Mucosa of stomach (tissue), 1 donor: Measurements from ENCODE around the gene SLC29A4.
"Not testable (repeated sequence)": the region's sequence is repeated elsewhere in the genome, so short reads cannot be mapped to it uniquely, and the experiment has no call there.

Experiments used
- H3K27me3 ChIP-seq: one replicate; pipeline ENCODE4 v1.7.0; 2013; ENCODE audit warnings: mild to moderate bottlenecking, low read length; ENCODE audit not compliant: control insufficient read depth, insufficient read depth
- H3K36me3 ChIP-seq: one replicate; pipeline ENCODE4 v1.7.0; 2013; ENCODE audit warnings: low read length; ENCODE audit not compliant: control insufficient read depth, insufficient read depth
- H3K4me1 ChIP-seq: one replicate; pipeline ENCODE4 v1.7.0; 2013; ENCODE audit warnings: mild to moderate bottlenecking, low read length; ENCODE audit not compliant: control insufficient read depth, insufficient read depth
- H3K4me3 ChIP-seq: one replicate; pipeline ENCODE4 v1.7.0; 2013; ENCODE audit warnings: low read length
- H3K9ac ChIP-seq: one replicate; pipeline ENCODE4 v1.7.0; 2013; ENCODE audit warnings: mild to moderate bottlenecking, low read length, moderate library complexity
- H3K9me3 ChIP-seq: one replicate; pipeline ENCODE4 v1.7.0; 2013; ENCODE audit warnings: mild to moderate bottlenecking, low read length, moderate library complexity; ENCODE audit not compliant: control insufficient read depth
- donor health status: Pancreatic carcinoma.

Gene SLC29A4

DNA sequence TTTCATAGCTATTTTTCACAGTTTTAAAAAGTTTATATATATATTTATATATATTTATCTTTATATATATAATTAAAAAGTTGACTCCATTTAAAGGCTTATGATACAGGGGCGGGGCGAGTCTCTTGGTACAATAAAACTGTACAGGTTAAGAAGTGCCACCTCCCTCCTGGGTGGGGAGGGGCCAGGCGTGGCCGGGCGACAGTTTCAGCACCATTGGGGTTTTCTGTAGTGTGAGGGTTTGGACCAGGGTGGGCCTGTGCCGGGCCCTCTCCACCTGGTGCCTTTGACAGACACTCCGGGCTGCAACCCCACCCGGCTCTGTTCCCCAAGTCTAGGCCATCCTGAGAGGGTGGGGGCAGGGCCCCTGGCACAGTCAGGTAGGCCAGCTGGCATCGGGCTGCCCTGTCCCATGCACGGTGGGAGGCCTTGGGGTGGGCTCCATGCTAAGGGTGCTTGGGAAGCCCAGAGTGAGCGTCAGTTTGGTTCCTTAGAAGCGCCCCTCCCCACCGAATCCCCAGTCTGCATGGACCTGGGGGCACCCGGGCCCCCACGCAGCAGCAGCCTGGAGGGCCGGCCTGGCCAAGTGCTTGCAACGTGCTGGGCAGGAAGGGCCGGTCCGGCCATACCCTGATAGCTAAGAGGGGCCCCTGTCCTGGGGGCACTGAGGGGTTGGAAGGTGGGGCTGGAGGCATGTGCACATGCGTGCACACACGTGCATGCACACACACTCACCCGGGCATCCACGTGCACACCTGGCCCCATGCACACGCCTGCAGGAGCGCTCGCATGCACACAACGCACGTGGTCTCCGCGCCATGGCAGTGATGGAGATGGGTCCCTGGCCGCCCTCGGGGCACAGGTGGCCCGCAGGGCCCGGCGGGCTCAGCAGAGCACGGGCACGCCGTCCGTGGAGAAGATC is 24.7 kb downstream of the SLC29A4 start:
- H3K36me3 ChIP-seq, result not testable (repeated sequence)

DNA sequence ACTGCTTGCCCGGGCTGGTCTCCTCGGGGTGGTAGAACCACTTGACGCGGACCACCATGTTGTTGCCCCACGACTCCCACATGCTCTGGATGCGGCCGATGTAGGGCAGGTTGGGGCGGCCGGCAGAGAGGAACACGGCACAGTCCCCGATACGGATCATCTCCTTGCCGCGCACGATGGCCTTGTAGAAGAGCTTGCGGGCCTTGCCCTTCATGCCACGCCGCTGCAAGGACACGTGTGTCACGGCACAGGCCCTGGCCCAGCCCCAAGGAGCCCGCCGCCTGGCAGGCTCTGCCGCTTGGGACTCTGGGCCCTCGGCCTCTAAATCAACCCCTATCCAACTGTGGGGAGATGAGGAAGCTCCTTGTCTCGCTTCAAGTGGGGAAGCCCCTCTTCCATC is 26.4 kb downstream of the SLC29A4 start:
- Histone ChIP-seq H3K4me3 (no peak overlapping the region), H3K36me3 (peaks cover 4% of the 10 kb centered on the region), H3K9me3 (no peaks in the 10 kb centered on the region), H3K4me1 (no peaks in the 10 kb centered on the region), H3K9ac (no peak overlapping the region), H3K27me3 (no peaks in the 10 kb centered on the region)

More for the DNA sequence above, 24.7 kb downstream of the SLC29A4 start:
- H3K27me3 ChIP-seq, H3K4me1 ChIP-seq, H3K9me3 ChIP-seq, H3K9ac ChIP-seq, H3K4me3 ChIP-seq: not testable (repeated sequence)

DNA sequence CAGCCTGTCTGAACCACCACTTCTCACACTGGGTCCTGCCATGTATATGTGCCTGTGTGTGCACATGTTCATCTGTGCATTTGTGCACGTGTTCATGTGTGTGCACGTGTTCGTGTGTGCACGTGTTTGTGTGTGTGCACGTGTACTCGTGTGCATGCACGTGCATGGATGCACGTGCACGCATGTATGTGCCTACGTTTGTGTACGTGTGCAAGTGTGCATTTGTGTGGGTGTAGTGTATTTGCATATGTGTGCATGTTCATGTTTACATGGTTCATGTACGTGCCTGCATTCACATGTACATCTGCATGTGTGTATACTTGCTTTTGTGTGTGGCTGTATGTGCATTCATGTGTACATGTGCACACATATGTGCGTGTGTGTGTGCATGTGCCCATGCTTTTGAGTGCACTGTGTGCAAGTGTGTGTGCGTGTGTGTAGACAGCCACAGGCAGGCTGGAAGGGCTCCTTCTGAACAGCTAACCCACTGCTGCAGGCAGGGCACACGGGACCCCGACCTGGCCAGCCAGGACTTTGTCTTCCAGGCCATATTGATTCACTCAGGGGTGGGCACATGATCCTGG is 28.2 kb downstream of the SLC29A4 start:
- Histone ChIP-seq H3K36me3 (peaks cover 4% of the 10 kb centered on the region), H3K9ac (no peak overlapping the region), H3K4me3 (no peak overlapping the region), H3K27me3 (no peaks in the 10 kb centered on the region), H3K9me3 (no peaks in the 10 kb centered on the region), H3K4me1 (no peaks in the 10 kb centered on the region)

DNA sequence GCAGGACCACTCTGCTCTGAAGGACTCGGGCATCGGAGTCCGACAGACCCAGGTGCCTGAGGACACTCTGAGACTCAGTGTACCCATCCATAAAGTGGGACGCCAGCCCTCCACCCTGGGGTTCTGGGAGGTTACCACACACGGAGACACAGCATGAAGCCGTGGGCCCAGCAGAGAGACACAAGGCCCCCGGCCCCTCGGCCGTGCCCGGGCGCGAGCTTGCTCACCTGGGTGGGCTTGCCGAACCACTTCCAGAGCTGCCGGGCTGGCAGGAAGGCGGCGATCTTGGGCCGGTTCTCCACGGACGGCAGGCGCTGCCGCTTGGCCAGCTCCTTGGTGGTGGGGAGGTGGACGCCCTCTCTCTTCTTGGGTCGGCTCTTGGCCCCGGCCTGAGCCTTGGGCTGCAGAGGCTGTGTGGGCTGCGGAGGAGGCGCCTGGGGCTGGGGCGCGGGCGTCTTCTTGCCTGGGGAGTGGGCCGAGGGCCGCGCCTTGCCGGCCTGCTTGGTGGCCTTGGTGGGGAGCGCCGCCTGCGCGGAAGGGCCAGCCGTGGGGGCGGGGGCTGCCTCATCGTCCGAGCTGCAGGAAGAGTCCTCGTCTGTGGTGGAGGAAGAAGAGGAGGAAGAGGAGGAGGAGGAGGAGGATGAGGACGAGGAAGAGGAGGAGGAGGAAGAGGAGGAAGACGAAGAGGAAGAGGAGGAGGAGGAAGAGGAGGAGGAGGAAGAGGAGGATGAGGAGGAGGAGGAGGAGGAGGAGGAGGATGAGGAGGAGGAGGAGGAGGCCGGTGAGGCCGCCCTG is 29.7 kb downstream of the SLC29A4 start:
- H3K4me1 ChIP-seq, result not testable (repeated sequence)

DNA sequence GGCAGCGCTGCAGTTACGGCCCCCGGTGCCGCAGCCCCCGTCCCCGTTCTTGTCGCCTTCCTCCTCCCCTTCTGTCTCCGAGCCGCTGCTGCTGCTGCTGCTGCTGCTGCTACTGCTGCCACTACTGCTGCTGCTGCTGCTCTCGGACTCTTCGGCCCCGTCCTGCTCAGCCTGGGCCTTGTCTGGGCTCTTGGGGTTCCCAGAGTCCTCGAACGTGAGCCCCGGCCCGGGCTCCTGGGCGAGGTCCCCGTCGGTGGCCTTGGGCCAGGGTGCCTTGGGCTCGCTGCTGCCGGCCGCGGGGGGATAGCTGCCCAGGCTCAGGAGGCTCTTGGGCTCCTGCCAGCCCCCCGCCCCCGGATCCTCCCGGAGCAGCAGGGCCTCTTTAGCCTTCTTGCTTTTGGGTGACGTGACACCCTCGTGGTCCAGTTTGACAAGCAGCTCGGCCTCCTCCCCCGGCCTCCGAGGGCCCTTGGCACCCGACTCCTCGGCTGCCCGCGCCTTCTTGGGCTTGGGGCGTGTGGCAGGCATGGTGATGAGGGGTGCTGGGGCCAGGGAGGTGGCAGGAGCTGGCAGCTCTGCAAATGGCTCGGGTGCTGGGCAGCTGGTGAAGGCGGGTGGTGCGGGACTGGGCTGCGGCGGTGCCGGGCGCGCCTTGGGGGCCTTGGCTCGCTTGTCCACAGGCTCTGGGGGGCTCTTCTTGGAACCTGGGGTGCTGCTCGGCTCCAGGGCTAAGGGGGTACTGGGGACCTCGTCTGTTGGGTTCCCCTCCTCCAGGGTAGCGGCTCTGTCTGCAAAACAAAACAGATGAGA is 30.5 kb downstream of the SLC29A4 start:
- not testable (repeated sequence) for H3K9me3 ChIP-seq

More for the DNA sequence above, 29.7 kb downstream of the SLC29A4 start:
- H3K27me3 ChIP-seq, H3K9ac ChIP-seq, H3K9me3 ChIP-seq, H3K36me3 ChIP-seq, H3K4me3 ChIP-seq: not testable (repeated sequence)

DNA sequence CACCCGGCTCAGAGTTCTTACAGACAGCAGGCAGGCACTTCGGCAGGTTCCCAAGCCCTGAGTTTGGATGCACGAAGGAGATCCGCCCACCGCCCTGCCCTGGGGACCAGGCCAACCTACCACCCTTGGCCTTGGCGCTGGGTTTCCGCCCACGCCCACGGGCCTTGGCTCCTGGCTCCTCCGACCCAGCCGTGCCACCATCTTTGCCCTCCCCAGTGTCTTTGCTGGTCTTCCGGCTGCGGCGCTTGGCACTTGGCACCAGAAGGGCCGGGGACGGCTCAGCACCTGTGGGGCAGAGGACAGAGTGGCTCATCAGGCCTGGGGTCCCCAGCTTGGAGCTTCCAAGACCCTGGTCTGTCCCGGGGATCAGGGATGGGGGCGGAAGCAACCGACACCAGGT is 32.1 kb downstream of the SLC29A4 start:
- no peaks in the 10 kb centered on the region for H3K9me3 ChIP-seq
- no peaks in the 10 kb centered on the region for H3K27me3 ChIP-seq
- H3K4me3 ChIP-seq, result no peak overlapping the region
- no peak overlapping the region for H3K9ac ChIP-seq
- peaks cover 4% of the 10 kb centered on the region for H3K36me3 ChIP-seq
- H3K4me1 ChIP-seq, result no peaks in the 10 kb centered on the region

More for the DNA sequence above, 30.5 kb downstream of the SLC29A4 start:
- H3K36me3 ChIP-seq, H3K4me3 ChIP-seq, H3K4me1 ChIP-seq, H3K9ac ChIP-seq, H3K27me3 ChIP-seq: not testable (repeated sequence)

DNA sequence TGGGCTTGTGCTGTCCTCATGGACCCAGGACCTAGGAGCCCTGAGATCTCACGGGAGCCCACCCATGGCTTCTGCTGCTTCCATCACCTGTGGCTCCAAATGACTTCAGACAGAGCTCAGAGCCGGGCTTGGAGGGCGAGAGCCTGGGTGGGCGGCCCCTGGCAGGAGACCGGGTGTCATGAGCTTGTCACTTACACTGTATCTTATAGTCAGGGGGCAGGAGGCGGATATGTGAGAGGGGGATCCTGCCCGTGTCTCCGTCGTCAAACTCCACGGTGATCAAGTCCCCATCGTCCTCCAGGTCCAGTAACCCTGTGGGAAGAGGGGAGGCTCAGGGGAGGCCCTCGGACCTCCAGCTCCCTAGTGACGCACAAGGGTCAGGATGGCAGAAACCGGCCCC is 33.0 kb downstream of the SLC29A4 start:
- H3K9ac ChIP-seq, result no peak overlapping the region
- no peaks in the 10 kb centered on the region for H3K9me3 ChIP-seq
- H3K36me3 ChIP-seq, result peaks cover 4% of the 10 kb centered on the region
- H3K4me1 ChIP-seq, result no peaks in the 10 kb centered on the region
- no peaks in the 10 kb centered on the region for H3K27me3 ChIP-seq
- H3K4me3 ChIP-seq, result no peak overlapping the region

DNA sequence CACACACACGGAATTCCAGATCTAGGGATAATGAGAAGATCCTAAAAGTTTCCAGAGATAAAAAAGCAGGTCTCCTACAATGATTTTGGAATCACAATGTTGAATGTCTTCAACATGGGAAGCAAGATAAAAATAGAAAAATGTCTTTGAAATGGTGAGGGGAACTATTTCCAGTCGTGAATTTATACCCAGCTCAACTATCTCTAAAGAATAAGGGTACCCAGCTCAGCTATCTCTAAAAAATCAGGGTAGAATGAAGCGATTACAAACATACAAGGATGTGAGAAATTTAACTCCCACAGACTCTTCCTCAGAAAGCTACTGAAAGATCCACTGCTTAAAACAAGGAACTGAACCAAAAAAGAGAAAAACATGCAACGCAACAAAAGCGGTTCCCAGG is 35.9 kb downstream of the SLC29A4 start:
- H3K36me3 ChIP-seq, result not testable (repeated sequence)

DNA sequence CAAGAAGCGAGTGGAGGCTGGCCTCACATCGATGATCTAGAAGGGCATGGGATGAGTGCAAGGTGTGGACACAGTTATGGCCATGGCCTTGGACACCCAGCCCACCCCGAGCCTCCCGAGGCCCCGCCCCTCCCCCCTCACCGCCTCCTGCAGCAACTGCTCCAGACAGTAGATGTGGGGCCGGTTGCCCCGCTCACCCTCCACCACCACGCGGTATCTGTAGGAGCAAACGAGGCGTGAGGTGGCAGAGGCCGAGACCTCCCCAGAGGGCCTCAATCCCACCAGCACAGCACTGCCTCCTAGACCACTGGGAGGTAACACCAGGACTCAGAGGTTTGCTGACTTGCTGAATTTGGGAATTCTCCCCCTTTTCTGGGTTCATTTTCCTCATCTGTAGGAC is 37.6 kb downstream of the SLC29A4 start:
- Histone ChIP-seq H3K4me3 (no peak overlapping the region), H3K4me1 (no peaks in the 10 kb centered on the region), H3K27me3 (no peaks in the 10 kb centered on the region), H3K36me3 (no peaks in the 10 kb centered on the region), H3K9me3 (no peaks in the 10 kb centered on the region), H3K9ac (no peak overlapping the region)

More for the DNA sequence above, 35.9 kb downstream of the SLC29A4 start:
- H3K9ac ChIP-seq, H3K4me3 ChIP-seq, H3K9me3 ChIP-seq, H3K4me1 ChIP-seq, H3K27me3 ChIP-seq: not testable (repeated sequence)

DNA sequence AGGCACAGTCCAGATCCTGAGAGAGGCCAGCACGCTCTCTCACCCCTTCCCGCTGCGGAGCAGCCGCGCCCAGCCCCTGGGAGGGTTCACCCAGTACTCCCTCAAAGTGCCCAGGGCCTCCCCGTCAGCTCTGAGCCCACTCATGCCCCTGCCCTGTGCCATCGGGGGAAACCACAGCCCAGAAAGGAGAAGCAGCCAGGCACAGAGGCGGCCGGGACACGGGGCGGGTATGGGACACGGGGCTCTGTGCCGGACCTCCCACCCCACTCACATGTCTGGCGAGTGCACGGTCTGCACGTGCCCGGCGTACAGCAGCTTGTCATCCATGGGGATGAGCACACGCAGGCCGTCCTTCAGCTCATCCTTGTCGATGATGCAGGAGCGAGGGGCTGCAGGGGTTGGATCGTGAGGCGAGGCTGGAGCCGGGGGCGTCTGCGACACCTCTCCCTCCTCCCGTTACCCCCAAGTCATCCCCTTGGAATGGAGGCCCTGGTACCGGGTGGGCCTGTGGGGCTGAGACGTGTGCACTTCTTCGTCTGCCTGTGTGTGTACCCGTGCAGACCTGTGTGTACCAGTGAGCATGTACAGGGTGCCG is 38.2 kb downstream of the SLC29A4 start:
- Histone ChIP-seq H3K9me3 (no peaks in the 10 kb centered on the region), H3K4me1 (no peaks in the 10 kb centered on the region), H3K36me3 (no peaks in the 10 kb centered on the region), H3K9ac (no peak overlapping the region), H3K4me3 (no peak overlapping the region), H3K27me3 (no peaks in the 10 kb centered on the region)

DNA sequence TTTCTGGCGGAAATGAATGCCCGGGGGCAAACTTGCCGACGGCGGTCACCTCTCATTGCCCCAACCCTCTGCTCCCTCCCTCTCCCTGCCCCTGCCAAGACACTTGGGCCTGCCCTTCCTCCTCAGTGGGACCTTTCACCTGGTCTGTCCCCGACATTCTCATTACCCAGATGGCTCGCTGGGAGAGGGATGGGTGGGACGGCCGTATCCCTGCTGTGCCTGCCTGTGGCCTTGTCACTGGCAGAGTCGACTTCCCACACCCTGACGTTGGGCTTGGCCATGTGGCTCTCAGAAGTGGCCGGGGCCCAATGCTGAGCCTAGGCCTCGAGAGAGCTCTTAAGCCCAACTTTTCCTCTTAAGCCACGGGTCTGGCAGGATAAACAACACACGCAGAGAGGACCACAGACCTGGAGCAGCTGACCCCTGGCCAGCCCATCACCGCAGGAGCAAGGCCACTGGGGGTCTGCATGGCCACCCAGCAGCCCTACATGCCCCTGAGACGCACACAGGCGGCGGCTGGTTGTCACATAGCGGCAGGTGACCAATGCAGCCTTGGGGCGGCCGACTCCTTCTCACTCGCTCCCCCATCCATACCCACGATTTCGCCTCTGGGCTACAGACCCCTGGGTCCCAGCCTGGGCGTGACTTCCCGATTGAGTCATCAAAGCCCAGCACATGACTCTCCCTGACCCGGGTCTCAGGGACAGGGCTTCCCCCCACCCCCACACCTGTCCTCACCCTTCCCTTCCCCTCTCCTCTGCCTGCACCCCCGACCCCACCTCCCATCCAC is 40.1 kb downstream of the SLC29A4 start:
- no peaks in the 10 kb centered on the region for H3K36me3 ChIP-seq
- no peaks in the 10 kb centered on the region for H3K9me3 ChIP-seq
- no peaks in the 10 kb centered on the region for H3K4me1 ChIP-seq
- H3K4me3 ChIP-seq, result no peak overlapping the region
- H3K27me3 ChIP-seq, result no peaks in the 10 kb centered on the region
- no peak overlapping the region for H3K9ac ChIP-seq
